Sigmoid colon (tissue), 4 donors: ENCODE data around the gene TENM4.

Experiments used
- CTCF ChIP-seq, 4 experiments: fragments of 450-650 bp in 3 of 4; fragments of 200-600 bp in 1 of 4; IDR thresholded peaks; one replicate each; pipeline ENCODE4 v1.5.1; 2016 to 2019; ENCODE audit warnings: antibody characterized with exemption in 4 of 4, mild to moderate bottlenecking in 3 of 4, moderate library complexity in 2 of 4
- POLR2A ChIP-seq, 2 donors: fragments of 450-650 bp; IDR thresholded peaks; one replicate each; pipeline ENCODE4 v1.6.1; 2016; ENCODE audit warnings: antibody characterized with exemption in 2 of 2, mild to moderate bottlenecking in 2 of 2, moderate library complexity in 2 of 2
- POLR2AphosphoS5 ChIP-seq, 4 donors: sonication (generic); formaldehyde crosslinking; IDR thresholded peaks; one replicate each; pipeline ENCODE4 v1.6.1; 2017; ENCODE audit warnings: antibody characterized with exemption in 4 of 4

GRCh38 chr11:79422866-79423265, 18.0 kb downstream of the TENM4 start:
- no peak for TF ChIP-seq CTCF (IDR thresholded peaks at IDR 0.05)
- no peak for TF ChIP-seq POLR2AphosphoS5 (IDR thresholded peaks at IDR 0.05)
- no peak for TF ChIP-seq POLR2A (IDR thresholded peaks at IDR 0.05)
